ENCODE data around the gene ATF1. TPM values are rescaled to one million over a fixed set of nuclear protein-coding genes. Genes with fewer than 3 reads are reported as not detected.

The ATF1 gene
- total RNA-seq, result 30.3 TPM

- DNase-seq, result peak; percentile 86
Observed at GRCh38 chr12:50763639-50764285, at the start of gene ATF1. Gene ATF1 (plus strand): TSS chr12:50764101. CDS start chr12:50780146, 16,045 bp downstream.

- DNase-seq, result no peak
Observed at GRCh38 chr12:50715174-50715573, 48.7 kb upstream of the ATF1 start.

GRCh38 chr12:50718760-50719159 is 45.1 kb upstream of the ATF1 start:
- no peak for DNase-seq

- no peak for DNase-seq
Observed at GRCh38 chr12:50720085-50720484, 43.8 kb upstream of the ATF1 start.

- DNase-seq, result no peak
Observed at GRCh38 chr12:50720501-50720900, 43.4 kb upstream of the ATF1 start.

GRCh38 chr12:50723865-50724264 is 40.0 kb upstream of the ATF1 start:
- DNase-seq, result no peak

GRCh38 chr12:50725011-50725942 is 38.6 kb upstream of the ATF1 start:
- DNase-seq, result no peak

- DNase-seq, result no peak
Observed at GRCh38 chr12:50727466-50727865, 36.4 kb upstream of the ATF1 start.

GRCh38 chr12:50728417-50728816 is 35.5 kb upstream of the ATF1 start:
- no peak for DNase-seq

GRCh38 chr12:50728841-50729240 is 35.1 kb upstream of the ATF1 start:
- DNase-seq, result no peak

- no peak for DNase-seq
Observed at GRCh38 chr12:50732591-50732990, 31.3 kb upstream of the ATF1 start.

- DNase-seq, result no peak
Observed at GRCh38 chr12:50733706-50734105, 30.2 kb upstream of the ATF1 start.

GRCh38 chr12:50734409-50735263 is 29.3 kb upstream of the ATF1 start:
- no peak for DNase-seq

- DNase-seq, result no peak
Observed at GRCh38 chr12:50739611-50740010, 24.3 kb upstream of the ATF1 start.

GRCh38 chr12:50740307-50740706 is 23.6 kb upstream of the ATF1 start:
- DNase-seq, result no peak

- DNase-seq, result no peak
Observed at GRCh38 chr12:50742776-50743175, 21.1 kb upstream of the ATF1 start.

GRCh38 chr12:50745861-50746260 is 18.0 kb upstream of the ATF1 start:
- DNase-seq, result no peak

- DNase-seq, result no peak
Observed at GRCh38 chr12:50746431-50746830, 17.5 kb upstream of the ATF1 start.

GRCh38 chr12:50747817-50748216 is 16.1 kb upstream of the ATF1 start:
- no peak for DNase-seq

GRCh38 chr12:50749459-50749882 is 14.4 kb upstream of the ATF1 start:
- DNase-seq, result no peak

- no peak for DNase-seq
Observed at GRCh38 chr12:50750366-50750765, 13.5 kb upstream of the ATF1 start.

GRCh38 chr12:50751948-50752721 is 11.8 kb upstream of the ATF1 start:
- no peak for DNase-seq
